ENCODE results near the gene LLGL1.

- TF ChIP-seq CTCF (IDR thresholded peaks at IDR 0.05), result no peak
- no peak for TF ChIP-seq POLR2A (IDR thresholded peaks at IDR 0.05)
- no peak for TF ChIP-seq POLR2AphosphoS5 (IDR thresholded peaks at IDR 0.05)
These were observed 4.3 kb downstream of the LLGL1 start for GRCh38 chr17:18229771-18230170.

Data from prostate gland (tissue), 2 donors.